NCI-H526 (cell line): ENCODE results near the gene THSD7B.

Experiments
- DNase-seq, 2 experiments: peaks; one replicate each; lab custom pipeline; 2025; lab: John Stamatoyannopoulos, UW

The THSD7B gene

GRCh38 chr2:137379186-137379585 lies 613.8 kb downstream of the THSD7B start:
- DNase-seq: no peak

GRCh38 chr2:137380610-137381009 lies 615.3 kb downstream of the THSD7B start:
- no peak for DNase-seq

- DNase-seq: no peak
Observed at GRCh38 chr2:137381731-137382130, 616.4 kb downstream of the THSD7B start.

DNA sequence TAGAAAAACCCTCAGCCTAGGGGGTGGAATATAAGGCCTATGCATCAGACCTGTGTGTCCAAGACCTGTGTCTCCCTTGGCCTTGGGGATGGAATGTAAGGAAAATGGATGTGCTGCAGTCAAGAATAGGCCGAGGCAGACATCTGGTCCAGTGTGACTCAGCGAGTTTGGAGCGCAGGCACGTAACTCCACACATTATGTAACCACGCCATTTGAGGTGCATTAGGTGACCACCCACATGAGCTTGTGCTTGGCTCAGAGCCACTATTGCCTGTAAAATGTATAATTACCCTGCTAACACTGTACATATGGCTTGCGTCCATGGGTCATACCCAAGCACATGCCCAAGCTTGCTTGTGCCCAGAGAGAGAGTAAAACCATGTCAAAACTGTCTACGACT lies 618.0 kb downstream of the THSD7B start:
- peak in 1 of 2 experiments; percentile 9 for DNase-seq

GRCh38 chr2:137387044-137387443 lies 621.7 kb downstream of the THSD7B start:
- no peak for DNase-seq

DNA sequence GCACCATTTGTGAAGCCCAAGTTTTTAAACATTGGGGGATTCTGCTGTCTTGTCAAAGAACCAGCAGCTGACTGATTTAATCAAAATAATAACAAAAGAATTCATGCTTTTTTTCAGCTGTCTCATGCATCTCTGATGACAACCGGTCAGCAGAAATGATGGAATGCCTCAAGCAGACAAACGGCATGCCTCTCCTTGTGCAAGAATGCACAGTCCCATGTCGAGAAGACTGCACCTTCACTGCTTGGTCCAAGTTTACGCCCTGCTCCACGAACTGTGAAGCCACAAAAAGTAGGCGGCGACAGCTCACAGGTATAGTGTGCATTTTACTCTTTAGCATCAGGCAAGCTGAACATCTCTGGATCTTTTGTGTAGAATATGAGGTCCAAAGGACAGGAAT lies 640.2 kb downstream of the THSD7B start:
- no peak for DNase-seq

DNA sequence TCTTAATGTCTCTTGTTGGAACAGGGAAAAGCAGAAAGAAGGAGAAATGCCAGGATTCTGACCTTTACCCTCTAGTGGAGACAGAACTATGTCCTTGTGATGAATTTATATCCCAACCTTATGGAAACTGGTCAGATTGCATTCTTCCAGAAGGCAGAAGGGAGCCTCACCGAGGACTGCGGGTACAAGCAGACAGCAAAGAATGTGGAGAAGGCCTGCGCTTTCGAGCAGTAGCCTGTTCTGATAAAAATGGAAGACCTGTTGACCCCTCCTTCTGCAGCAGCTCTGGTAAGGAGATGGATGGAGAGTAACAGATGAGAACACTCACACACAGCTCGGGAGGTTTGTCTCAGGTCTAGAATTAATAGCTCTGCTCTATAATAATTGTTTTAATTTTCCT lies 646.2 kb downstream of the THSD7B start:
- no peak for DNase-seq

DNA sequence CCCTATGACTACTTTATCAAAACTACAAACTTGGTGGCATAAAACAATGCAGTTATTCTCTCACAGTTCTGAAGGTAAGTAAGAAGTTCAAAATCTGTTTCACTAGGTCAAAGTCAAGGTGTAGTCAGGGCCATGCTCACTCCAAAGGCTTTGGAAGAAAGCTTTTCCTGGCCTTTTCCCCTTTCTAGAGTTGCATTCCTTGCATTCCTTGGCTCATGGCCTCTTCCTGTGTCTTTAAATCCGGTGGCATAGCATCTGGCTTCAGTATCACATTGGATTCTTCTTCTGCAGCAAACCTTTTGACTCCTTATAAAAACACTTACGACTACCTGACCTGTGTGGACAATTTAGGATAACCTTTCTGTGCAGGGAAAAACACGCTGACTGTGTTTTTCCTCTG lies 655.4 kb downstream of the THSD7B start:
- DNase-seq: no peak

- DNase-seq: no peak
Observed at GRCh38 chr2:137435162-137435561, 669.8 kb downstream of the THSD7B start.

DNA sequence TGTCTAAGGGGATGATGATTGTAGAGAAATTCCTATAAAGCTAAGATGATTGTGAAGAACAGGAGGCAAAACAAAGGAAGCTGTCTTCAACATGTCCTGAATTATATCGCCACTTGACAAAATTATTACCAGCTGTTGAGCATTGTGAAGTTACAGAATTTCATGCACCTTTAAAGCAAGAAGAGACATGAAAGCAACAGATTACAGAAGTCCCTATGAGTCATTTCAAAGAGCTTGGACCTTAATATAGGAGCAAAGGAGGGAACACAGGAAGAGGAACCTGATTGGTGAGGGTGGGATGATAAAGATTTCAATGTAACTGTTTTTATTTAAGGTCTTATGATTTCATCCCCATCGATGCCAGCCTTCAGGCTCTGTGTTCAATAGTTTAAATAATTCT lies 672.0 kb downstream of the THSD7B start:
- DNase-seq: no peak

- peak; percentile 69 to 79 for DNase-seq
Observed at GRCh38 chr2:137444970-137445369, 679.6 kb downstream of the THSD7B start.

DNA sequence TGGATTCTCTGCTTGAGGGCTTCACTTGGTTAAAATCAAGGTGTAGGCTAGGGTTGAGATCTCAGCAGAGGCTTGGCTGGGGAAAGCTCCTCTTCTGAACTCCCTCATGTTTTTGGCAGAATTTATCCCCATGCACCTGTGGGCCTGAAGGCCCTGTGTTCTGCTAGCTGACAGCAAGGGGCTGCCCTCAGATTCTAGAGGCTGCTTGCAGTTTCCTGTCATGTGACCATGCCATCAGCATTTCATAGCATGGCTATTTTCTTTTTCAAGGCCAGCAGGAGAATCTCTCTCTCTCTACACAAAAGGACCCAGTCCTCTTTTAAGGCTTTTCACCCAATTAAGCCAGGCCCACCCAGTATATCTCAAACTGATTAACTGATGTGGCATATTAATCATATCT lies 684.1 kb downstream of the THSD7B start:
- DNase-seq: no peak

DNA sequence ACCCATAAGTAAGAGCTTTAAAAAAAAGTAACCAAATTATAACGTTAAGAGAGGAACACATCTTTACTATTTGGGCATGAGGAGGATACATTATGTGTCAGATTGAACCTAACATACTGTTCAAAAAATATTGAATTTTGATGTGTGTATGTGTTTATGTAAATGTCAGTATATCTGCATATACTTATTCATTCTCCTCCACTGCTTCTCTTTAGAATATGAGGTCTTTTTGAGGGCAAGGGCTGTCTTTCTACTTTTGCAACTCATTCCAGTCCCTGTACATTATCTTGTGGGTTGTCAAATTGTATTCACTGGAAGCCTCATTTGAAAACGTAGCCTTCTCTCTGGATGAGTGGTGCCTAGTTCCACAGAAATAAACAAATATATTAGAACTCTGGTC lies 689.5 kb downstream of the THSD7B start:
- no peak for DNase-seq

DNA sequence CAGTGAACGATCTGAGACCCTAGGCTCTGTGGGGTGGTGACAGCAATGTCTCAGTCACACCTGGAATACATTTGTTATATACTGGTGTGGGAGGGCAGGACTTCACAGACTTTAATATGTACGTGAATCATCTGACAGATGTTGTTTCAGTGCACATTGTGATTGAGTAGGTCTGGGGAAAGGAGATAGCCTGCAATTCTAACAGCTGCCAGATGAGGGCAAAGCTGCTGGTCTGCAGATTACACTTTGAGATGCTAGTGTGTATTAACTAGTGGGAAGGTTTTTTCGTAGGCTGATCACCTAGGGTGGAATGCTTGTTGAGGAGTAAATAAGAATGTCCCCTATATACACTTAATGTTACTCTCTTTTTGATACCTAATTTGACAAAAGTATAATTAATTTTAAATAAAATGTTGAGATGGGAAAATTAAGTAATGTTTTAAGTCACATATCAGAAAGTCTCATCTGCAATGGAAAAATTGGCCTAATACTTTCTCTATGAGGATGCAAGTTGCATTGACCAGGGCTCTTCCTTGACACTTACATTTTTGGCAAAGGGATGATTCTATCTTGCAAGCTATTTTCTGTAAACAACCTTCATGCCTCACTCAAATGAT lies 702.0 kb downstream of the THSD7B start:
- DNase-seq: peak; percentile 21 to 60

GRCh38 chr2:137493261-137493660 lies 727.9 kb downstream of the THSD7B start:
- DNase-seq: no peak

DNA sequence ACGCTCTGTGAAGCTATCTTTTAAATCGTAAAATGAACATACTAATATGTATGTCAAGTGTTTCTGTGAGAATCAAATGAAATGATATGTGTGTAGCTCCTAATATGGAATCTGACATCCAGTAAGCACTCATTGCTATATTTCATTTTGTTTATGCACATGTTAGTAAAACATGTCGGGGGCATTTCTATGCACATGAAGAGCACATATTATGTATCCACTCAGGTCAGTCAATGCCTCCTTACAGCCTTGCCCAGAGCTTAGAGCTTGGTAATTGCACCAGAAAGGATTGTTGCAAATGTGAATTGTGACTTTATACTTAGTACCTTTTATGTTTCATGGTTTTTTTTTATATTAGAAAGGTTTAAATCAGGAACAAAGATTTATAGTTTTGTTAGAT lies 735.3 kb downstream of the THSD7B start:
- no peak for DNase-seq

- no peak for DNase-seq
Observed at GRCh38 chr2:137507237-137507636, 741.9 kb downstream of the THSD7B start.

GRCh38 chr2:137508739-137509384 lies 743.5 kb downstream of the THSD7B start:
- peak in 1 of 2 experiments; percentile 2 for DNase-seq

- DNase-seq: no peak
Observed at GRCh38 chr2:137511526-137511925, 746.2 kb downstream of the THSD7B start.

DNA sequence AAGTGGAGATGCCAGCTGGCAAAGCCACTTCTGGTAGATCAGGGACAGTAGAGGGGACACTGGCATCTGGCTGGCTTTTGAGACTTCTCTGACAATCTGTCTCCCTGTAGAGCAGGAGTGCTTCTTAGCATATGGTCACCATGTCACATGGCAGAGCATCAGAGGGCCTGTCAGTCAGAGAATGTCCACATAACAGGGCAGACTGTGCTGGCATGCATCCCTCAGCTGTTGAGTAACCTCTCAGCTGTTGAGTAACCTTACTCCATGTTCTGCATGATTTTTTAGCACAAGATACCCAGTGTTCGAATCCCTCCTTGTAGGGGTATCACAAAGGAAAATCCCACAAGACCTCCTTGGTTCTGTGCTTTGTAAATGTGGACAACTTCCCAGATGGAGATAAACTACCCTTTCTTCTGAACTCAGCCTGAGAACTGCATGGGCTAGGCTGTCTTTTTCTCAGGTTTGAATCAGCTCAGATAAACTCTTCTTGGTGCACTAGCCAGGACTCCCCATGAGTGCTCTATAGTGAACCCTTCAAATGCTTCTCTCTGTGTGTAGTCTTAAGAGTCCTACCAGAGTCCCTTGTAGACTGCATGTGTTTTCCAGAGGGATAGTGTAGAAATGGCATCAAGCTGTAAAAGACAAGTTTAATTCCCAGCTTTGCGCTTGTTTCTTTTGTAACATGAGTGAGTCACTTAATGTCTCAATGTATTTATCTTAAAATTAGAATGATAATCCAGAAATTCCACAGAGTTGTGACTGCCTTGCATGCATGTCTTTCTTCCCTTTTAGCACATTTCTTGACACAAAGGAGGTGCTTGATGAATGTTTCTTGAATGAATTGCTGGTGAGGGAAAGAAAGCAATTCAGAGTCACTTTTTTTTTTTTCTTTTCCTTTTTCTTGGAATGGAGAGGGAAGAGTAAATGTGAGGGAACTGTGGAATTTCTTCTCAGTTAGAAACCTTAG lies 756.6 kb downstream of the THSD7B start:
- no peak for DNase-seq

DNA sequence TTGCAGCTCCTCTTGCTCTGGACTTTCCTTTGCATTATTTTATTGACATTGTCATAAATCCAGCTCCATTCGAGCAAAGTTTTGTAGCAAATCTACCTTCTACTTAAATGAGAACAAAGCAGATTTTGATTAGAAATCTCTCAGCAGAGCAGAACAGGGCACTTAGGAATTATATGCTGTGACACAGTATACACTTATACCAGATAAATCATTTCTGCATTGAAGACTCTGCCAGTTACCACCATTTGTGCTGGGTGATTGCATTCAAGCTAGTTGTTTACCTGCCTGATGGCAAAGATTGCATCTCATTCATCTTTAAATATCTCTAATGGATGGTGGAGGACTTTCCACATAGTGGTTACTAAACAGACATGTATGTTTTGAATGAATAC lies 757.3 kb downstream of the THSD7B start:
- DNase-seq: no peak

GRCh38 chr2:137523931-137524330 lies 758.6 kb downstream of the THSD7B start:
- DNase-seq: no peak

GRCh38 chr2:137525132-137525531 lies 759.8 kb downstream of the THSD7B start:
- no peak for DNase-seq
